Activated naive CD4-positive, alpha-beta T cell treated with anti-CD3 and anti-CD28 coated beads, Interleukin-2, amount 10 ng/mL, durations not matched to agents 5 hours and 36 hours (primary cell): ENCODE data around the gene TM7SF2. TPM values are rescaled to one million over a fixed set of nuclear protein-coding genes. Genes with fewer than 3 reads are reported as not detected.

Experiments
- microRNA-seq: library from miRNA; unstranded; fragments of <30 nt; microRNA quantifications from one replicate; pipeline ENCODE4 v1.2.0, GENCODE V29; 2022; ENCODE audit warnings: borderline microRNAs expressed, borderline replicate concordance
- total RNA-seq, 2 experiments: library from RNA; stranded (reverse); gene quantifications; one replicate each; pipeline ENCODE4 v1.2.3, GENCODE V29; 2021

The TM7SF2 gene
- total RNA-seq: 10 to 100 TPM; 27.8 to 28.5 TPM

GRCh38 chr11:65111744-65112545 lies at the start of gene TM7SF2:
Gene TM7SF2 (plus strand): TSS chr11:65111872. CDS start chr11:65112016, 144 bp downstream.

GRCh38 chr11:65083834-65084597 lies 27.7 kb upstream of the TM7SF2 start, which contains the start of the genes CDCA5 and ZFPL1:
Gene CDCA5 (minus strand): TSS chr11:65084040. CDS start chr11:65083978, 62 bp downstream.
Gene ZFPL1 (plus strand): TSS chr11:65084222. CDS start chr11:65084699, 477 bp downstream.

GRCh38 chr11:65095974-65096806 lies 15.5 kb upstream of the TM7SF2 start, which contains the start of gene VPS51:
Gene VPS51 (plus strand): TSS chr11:65096214. CDS start chr11:65096251, 37 bp downstream.

GRCh38 chr11:65117206-65118096 lies 5.8 kb downstream of the TM7SF2 start, which contains the start of gene ZNHIT2:
Gene ZNHIT2 (minus strand): TSS chr11:65117701. CDS start chr11:65117653, 48 bp downstream.

GRCh38 chr11:65121865-65122696 lies 10.4 kb downstream of the TM7SF2 start, which contains the start of the genes FAU and MRPL49:
Gene FAU (minus strand): TSS chr11:65122134. CDS start chr11:65121813, 321 bp downstream.
Gene MRPL49 (plus strand): TSS chr11:65122321. CDS start chr11:65122347, 26 bp downstream.

GRCh38 chr11:65134240-65134951 lies 22.7 kb downstream of the TM7SF2 start, which contains the start of gene SYVN1:
Gene SYVN1 (minus strand): TSS chr11:65134519. CDS start chr11:65133601, 918 bp downstream.

Small RNAs within 50 kb of the gene (microRNA-seq; reads per million reads assigned to microRNA genes)
- not detected for gene MIR6751

Other genes with a start within 250 kb of the TM7SF2 start
- 100 to 1,000 TPM; 114 to 120 TPM for gene EHD1, start 233.3 kb upstream of the TM7SF2 start, total RNA-seq
- gene ATG2A, start 194.7 kb upstream of the TM7SF2 start, total RNA-seq: 10 to 100 TPM; 31.0 to 32.6 TPM
- gene PPP2R5B, start 187.2 kb upstream of the TM7SF2 start, total RNA-seq: 10 to 100 TPM; 19.8 to 20.3 TPM
- gene GPHA2, start 176.0 kb upstream of the TM7SF2 start, total RNA-seq: not detected
- under 1 TPM; 0.20 to 0.36 TPM for gene MAJIN, start 139.8 kb upstream of the TM7SF2 start, total RNA-seq
- under 1 TPM in 1 of 2 experiments, not detected in 1; 0.19 TPM for gene BATF2, start 114.9 kb upstream of the TM7SF2 start, total RNA-seq
- gene ARL2, start 97.7 kb upstream of the TM7SF2 start, total RNA-seq: 10 to 100 TPM; 49.1 to 54.1 TPM
- gene SNX15, start 84.4 kb upstream of the TM7SF2 start, total RNA-seq: 10 to 100 TPM; 25.9 to 27.5 TPM
- gene SAC3D1, start 70.7 kb upstream of the TM7SF2 start, total RNA-seq: 10 to 100 TPM; 29.0 to 29.6 TPM
- 10 to 100 TPM; 11.8 to 12.4 TPM for gene NAALADL1, start 53.3 kb upstream of the TM7SF2 start, total RNA-seq
- 10 to 100 TPM; 72.9 to 77.5 TPM for gene CDCA5, start 27.8 kb upstream of the TM7SF2 start, total RNA-seq
- 10 to 100 TPM; 26.6 to 27.5 TPM for gene ZFPL1, start 27.6 kb upstream of the TM7SF2 start, total RNA-seq
- gene VPS51, start 15.7 kb upstream of the TM7SF2 start, total RNA-seq: 100 to 1,000 TPM; 167 to 172 TPM
- gene ZNHIT2, start 5.8 kb downstream of the TM7SF2 start, total RNA-seq: 1 to 10 TPM; 7.7 to 9.4 TPM
- gene FAU, start 10.3 kb downstream of the TM7SF2 start, total RNA-seq: 1,000 to 10,000 TPM; 1,282 to 1,325 TPM
- 10 to 100 TPM; 40.9 to 42.2 TPM for gene MRPL49, start 10.4 kb downstream of the TM7SF2 start, total RNA-seq
- gene SYVN1, start 22.6 kb downstream of the TM7SF2 start, total RNA-seq: 10 to 100 TPM; 39.2 to 43.4 TPM
- gene SPDYC, start 58.4 kb downstream of the TM7SF2 start, total RNA-seq: not detected
- 100 to 1,000 TPM; 161 to 168 TPM for gene CAPN1, start 70.1 kb downstream of the TM7SF2 start, total RNA-seq
- gene POLA2, start 150.1 kb downstream of the TM7SF2 start, total RNA-seq: 10 to 100 TPM; 35.9 to 37.6 TPM
- gene CDC42EP2, start 203.0 kb downstream of the TM7SF2 start, total RNA-seq: under 1 TPM in 1 of 2 experiments, not detected in 1; 0.48 TPM
- 10 to 100 TPM; 61.1 to 61.9 TPM for gene DPF2, start 222.0 kb downstream of the TM7SF2 start, total RNA-seq
- gene TIGD3, start 242.9 kb downstream of the TM7SF2 start, total RNA-seq: under 1 TPM; 0.75 to 0.81 TPM